HCT116 (cell line): ENCODE data around the gene TBX2. TPM values are rescaled to one million over a fixed set of nuclear protein-coding genes. Genes with fewer than 3 reads are reported as not detected.

Experiments used
- ATAC-seq: fragments of 200-7000 bp; cut with Tn5 transposase; 2 replicates; pipeline ENCODE4 v1.9.1; 2020; ENCODE audit warnings: mild to moderate bottlenecking, moderate library complexity
- BruUV-seq: library from RNA; stranded (reverse); fragments of 400-500 nt; replicated peaks from 2 replicates; lab custom pipeline; 2021; lab: Mats Ljungman, UMichigan
- CTCF ChIA-PET: fragments of 300-600 bp; sonication (Branson Sonifier 250); formaldehyde crosslinking; loops from one replicate; lab custom pipeline; 2021; ENCODE audit warnings: antibody characterized with exemption; lab: Charles Lee
- POLR2A ChIA-PET: fragments of 300-600, 350-600 bp; sonication (Branson Sonifier 250); formaldehyde crosslinking; loops from one replicate; lab custom pipeline; 2021; ENCODE audit warnings: antibody characterized with exemption; lab: Charles Lee
- RAD21 ChIA-PET, 2 experiments: fragments of 300-600 bp; sonication (Branson Sonifier 250); formaldehyde crosslinking; loops; one replicate each; lab custom pipeline; 2023; ENCODE audit warnings: low total read pairs in 2 of 2; ENCODE audit not compliant: uncharacterized antibody in 2 of 2, unreplicated experiment in 2 of 2, low non-redundant PET in 1 of 2; lab: Charles Lee
- DNase-seq: peaks from one replicate; pipeline ENCODE4 v3.0.0-alpha.2; 2010; ENCODE audit warnings: low read depth, low spot score
- H2AFZ ChIP-seq: fragments of 200-600 bp; shearing (Covaris generic), sonication (generic); 2 replicates; pipeline ENCODE4 v1.6.1; 2017; ENCODE audit warnings: low read depth, mixed run types, mixed read lengths, antibody characterized with exemption, low read length; ENCODE audit not compliant: poor library complexity, severe bottlenecking
- H3K27ac ChIP-seq: 2 replicates; pipeline ENCODE4 v1.5.1; 2012; ENCODE audit warnings: low read depth, low read length
- H3K27me3 ChIP-seq: fragments of 200-600 bp; sonication (generic); 2 replicates; pipeline ENCODE4 v1.6.1; 2016; ENCODE audit warnings: mixed run types, low read length, mixed read lengths; ENCODE audit not compliant: insufficient read depth
- H3K36me3 ChIP-seq, 2 experiments: fragments of 200-500 bp in 1 of 2; fragments of 200-600 bp in 1 of 2; sonication (Bioruptor generic) in 1 of 2; sonication (generic) in 1 of 2; 2 replicates each; pipeline versions ENCODE4 v1.5.1 to v1.6.1; 2014 to 2016; ENCODE audit warnings: low read length in 2 of 2, inconsistent platforms in 1 of 2, mixed read lengths in 1 of 2, mixed run types in 1 of 2; ENCODE audit not compliant: insufficient read depth in 2 of 2, control insufficient read depth in 1 of 2
- H3K4me1 ChIP-seq, 2 experiments: fragments of 200-600 bp in 1 of 2; sonication (generic) in 1 of 2; 2 replicates each; pipeline versions ENCODE4 v1.5.1 to v1.6.1; 2012 to 2017; ENCODE audit warnings: low read length in 2 of 2, inconsistent platforms in 1 of 2, mild to moderate bottlenecking in 1 of 2, mixed read lengths in 1 of 2, mixed run types in 1 of 2, moderate library complexity in 1 of 2; ENCODE audit not compliant: insufficient read depth in 2 of 2, control insufficient read depth in 1 of 2
- H3K4me2 ChIP-seq: fragments of 200-600 bp; sonication (generic); 2 replicates; pipeline ENCODE4 v1.6.1; 2017; ENCODE audit warnings: mixed run types, low read length, mixed read lengths
- H3K4me3 ChIP-seq, 2 experiments: fragments of 200-600 bp in 1 of 2; sonication (generic) in 1 of 2; replicated peaks in 1 of 2; 2 replicates each; pipeline ENCODE4 v1.5.1; 2011 to 2016; ENCODE audit warnings: low read length in 2 of 2, control low read depth in 1 of 2, low read depth in 1 of 2, mild to moderate bottlenecking in 1 of 2, mixed read lengths in 1 of 2, mixed run types in 1 of 2
- H3K79me2 ChIP-seq: fragments of 200-600 bp; sonication (generic); 2 replicates; pipeline ENCODE4 v1.6.1; 2017; ENCODE audit warnings: mild to moderate bottlenecking, mixed run types, low read length, moderate library complexity, mixed read lengths; ENCODE audit not compliant: insufficient read depth
- H3K9ac ChIP-seq: fragments of 200-600 bp; sonication (generic); 2 replicates; pipeline ENCODE4 v1.6.1; 2016; ENCODE audit warnings: low read length, mixed read lengths
- H3K9me2 ChIP-seq: fragments of 200-600 bp; sonication (generic), shearing (Covaris generic); 2 replicates; pipeline ENCODE4 v1.6.1; 2017; ENCODE audit warnings: mixed run types, mild to moderate bottlenecking, moderate library complexity; ENCODE audit not compliant: insufficient read depth
- H3K9me3 ChIP-seq, 2 experiments: fragments of 200-500 bp in 1 of 2; fragments of 200-600 bp in 1 of 2; sonication (Bioruptor generic) in 1 of 2; sonication (generic) in 1 of 2; 2 replicates each; pipeline ENCODE4 v1.6.1; 2014 to 2017; ENCODE audit warnings: low read length in 2 of 2, mixed read lengths in 2 of 2, inconsistent platforms in 1 of 2, low read depth in 1 of 2, mild to moderate bottlenecking in 1 of 2, mixed run types in 1 of 2, moderate library complexity in 1 of 2; ENCODE audit not compliant: control insufficient read depth in 1 of 2, insufficient read depth in 1 of 2
- H4K20me1 ChIP-seq: fragments of 200-600 bp; sonication (generic), shearing (Covaris generic); 2 replicates; pipeline ENCODE4 v1.6.1; 2017; ENCODE audit warnings: mixed run types, mild to moderate bottlenecking, moderate library complexity; ENCODE audit not compliant: insufficient read depth
- CTCF ChIP-seq, 3 experiments: fragments of 200-600 bp in 1 of 3; sonication (generic) in 1 of 3; IDR thresholded peaks in 2 of 3; conservative IDR thresholded peaks in 1 of 3; 2 replicates each; pipeline ENCODE4 v1.5.1; 2012 to 2017; ENCODE audit warnings: low read depth in 2 of 3, low read length in 2 of 3, antibody characterized with exemption in 1 of 3, borderline replicate concordance in 1 of 3, control low read depth in 1 of 3, mild to moderate bottlenecking in 1 of 3, mixed read lengths in 1 of 3, mixed run types in 1 of 3, moderate library complexity in 1 of 3; ENCODE audit not compliant: insufficient read depth in 1 of 3
- ELF1 ChIP-seq: IDR thresholded peaks from 2 replicates; pipeline ENCODE4 v1.6.1; 2012; ENCODE audit warnings: low read depth, borderline replicate concordance
- EZH2 ChIP-seq: fragments of 200-600 bp; sonication (generic); IDR thresholded peaks from 2 replicates; pipeline ENCODE4 v1.6.1; 2017; ENCODE audit warnings: antibody characterized with exemption, mixed run types
- FOSL1 ChIP-seq: IDR thresholded peaks from 2 replicates; pipeline ENCODE4 v1.6.1; 2012; ENCODE audit warnings: low read depth
- MAX ChIP-seq: IDR thresholded peaks from 2 replicates; pipeline ENCODE4 v1.6.1; 2012
- REST ChIP-seq: IDR thresholded peaks from 2 replicates; pipeline ENCODE4 v1.6.1; 2012; ENCODE audit warnings: low read depth
- SIN3A ChIP-seq: IDR thresholded peaks from 2 replicates; pipeline ENCODE4 v1.6.1; 2012; ENCODE audit warnings: low read depth
- SRF ChIP-seq: IDR thresholded peaks from 2 replicates; pipeline ENCODE4 v1.6.1; 2012; ENCODE audit warnings: low read depth
- TCF7L2 ChIP-seq: IDR thresholded peaks from 2 replicates; pipeline ENCODE4 v1.7.0; 2011; ENCODE audit warnings: borderline replicate concordance, inconsistent platforms; ENCODE audit not compliant: insufficient read depth, insufficient read length; ENCODE audit errors: extremely low read depth
- YY1 ChIP-seq: IDR thresholded peaks from 2 replicates; pipeline ENCODE4 v1.6.1; 2011; ENCODE audit warnings: low read length, low read depth, moderate library complexity, mild to moderate bottlenecking; ENCODE audit not compliant: insufficient replicate concordance; ENCODE audit errors: extremely low read depth
- ZFX ChIP-seq: fragments of 450-650 bp; IDR thresholded peaks from 2 replicates; pipeline ENCODE4 v1.6.1; 2017
- ZNF274 ChIP-seq: fragments of 200-500 bp; sonication (Bioruptor generic); IDR thresholded peaks from 2 replicates; pipeline ENCODE4 v1.6.1; 2014; ENCODE audit warnings: mild to moderate bottlenecking, low read depth, low read length, inconsistent platforms
- intact Hi-C: fragments of 100-400 bp; cut with micrococcal nuclease; formaldehyde crosslinking; loops from 2 replicates; pipeline ENCODE4 v1.10.0; 2022
- total RNA-seq: library from RNA; stranded (reverse); gene quantifications from one replicate; pipeline ENCODE4 v1.2.1, GENCODE V29; 2021; ENCODE audit not compliant: unreplicated experiment

TBX2 gene
- total RNA-seq, 1 experiment from 2014 or later: 0.71 TPM

GRCh38 chr17:61351745-61352407 lies 47.8 kb upstream of the TBX2 start:
- POLR2A ChIA-PET: no interaction called here
- no peak overlapping the region for H3K27ac ChIP-seq

More at GRCh38 chr17:61351745-61352407, 47.8 kb upstream of the TBX2 start:
- Histone ChIP-seq H4K20me1 (no peaks in the 10 kb centered on the region), H3K9me2 (no peaks in the 10 kb centered on the region), H2AFZ (no peak overlapping the region), H3K79me2 (no peaks in the 10 kb centered on the region), H3K9ac (no peak overlapping the region), H3K27me3 (no peaks in the 10 kb centered on the region), H3K4me3 (no peak overlapping the region), H3K36me3 (no peaks in the 10 kb centered on the region), H3K4me2 (no peak overlapping the region), H3K9me3 (no peaks in the 10 kb centered on the region), H3K4me1 (peaks cover 6 to 8% of the 10 kb centered on the region in 2 experiments)
- RAD21 ChIA-PET: no interaction called here
- DNase-seq (no peak), ATAC-seq (no peak)
- no peak for TF ChIP-seq MAX
- TF ChIP-seq FOSL1: no peak
- no peak for TF ChIP-seq CTCF (IDR thresholded peaks at IDR 0.05 in 2 of 3, conservative IDR thresholded peaks at IDR 0.05 in 1 of 3; ENCODE audit: borderline replicate concordance in 1 of 3, insufficient read depth in 1 of 3, low read depth in 2 of 3, low read length in 2 of 3)
- no peak for TF ChIP-seq YY1
- TF ChIP-seq SIN3A: no peak
- TF ChIP-seq REST: no peak
- TF ChIP-seq ELF1: no peak
- TF ChIP-seq EZH2: no peak
- TF ChIP-seq ZNF274: no peak
- no peak for TF ChIP-seq TCF7L2
- TF ChIP-seq ZFX: no peak
- TF ChIP-seq SRF: no peak
- CTCF ChIA-PET: interaction anchor here (1.1 kb wide), 1 partner anchor 380 kb away, joined by 3 read pairs; no protein-coding TSS in a partner anchor
- intact Hi-C loops: no loop called here
- no TSS peak for BruUV-seq
